ENCODE data around the gene USP11. TPM values are rescaled to one million over a fixed set of nuclear protein-coding genes. Genes with fewer than 3 reads are reported as not detected.

The USP11 gene
- total and polyA plus RNA-seq, 2 of the 8 experiments (the other 6 are each of a cell fraction or from before 2014, with no cell fraction given): 40.9 to 84.0 TPM

GRCh38 chrX:47239898-47240545 is 7.2 kb downstream of the USP11 start:
- Histone ChIP-seq H4K20me1 (replicated peaks in 1 of 2; ENCODE audit: control insufficient read depth in 1 of 2, insufficient read depth in 2 of 2, low read length in 2 of 2) (peaks cover 0 to 3% of the 10 kb centered on the region in 2 experiments), H2BK5ac (ENCODE audit: low read depth, low read length) (no peak overlapping the region), H3K4ac (replicated peaks; ENCODE audit: insufficient read length, low read depth, low read length) (no peak overlapping the region), H4K91ac (replicated peaks; ENCODE audit: insufficient read length, low read length) (no peak overlapping the region), H2BK120ac (replicated peaks; ENCODE audit: low read depth, low read length) (no peak overlapping the region), H3K9ac (replicated peaks in 1 of 4; ENCODE audit: extremely low read depth in 1 of 4, low read depth in 3 of 4, low read length in 3 of 4) (no peak overlapping the region), H3K23ac (ENCODE audit: insufficient read length) (no peak overlapping the region), H3K36me3 (ENCODE audit: control insufficient read depth in 2 of 4, insufficient read depth in 4 of 4, low read length in 3 of 4) (peaks cover 5 to 49% (median 27%) of the 10 kb centered on the region in 4 experiments; a peak in 6 of 8 replicates), H3K4me3 (ENCODE audit: extremely low read depth in 1 of 4, insufficient read depth in 2 of 4, low read depth in 3 of 4, low read length in 4 of 4) (no peak overlapping the region), H3K14ac (ENCODE audit: insufficient read length) (no peak overlapping the region), H3K4me1 (replicated peaks in 1 of 4; ENCODE audit: control insufficient read depth in 3 of 4, insufficient read depth in 4 of 4, low read length in 3 of 4) (no peaks in the 10 kb centered on the region), H3K56ac (replicated peaks; ENCODE audit: insufficient read length, low read depth, low read length) (no peak overlapping the region), H3K79me2 (ENCODE audit: control insufficient read depth in 1 of 2, insufficient read depth in 2 of 2, low read length in 2 of 2) (peaks cover 0 to 30% of the 10 kb centered on the region in 2 experiments; a peak in 3 of 4 replicates), H3K23me2 (ENCODE audit: low read depth, low read length) (no peaks in the 10 kb centered on the region), H2BK15ac (ENCODE audit: low read length) (no peak overlapping the region), H3K18ac (ENCODE audit: extremely low read depth, low read length) (no peak overlapping the region), H3K27me3 (replicated peaks in 1 of 4; ENCODE audit: control insufficient read depth in 3 of 4, extremely low read depth in 1 of 4, insufficient read depth in 3 of 4, low read length in 3 of 4) (no peaks in the 10 kb centered on the region), H2AK5ac (ENCODE audit: low read depth, low read length) (no peak overlapping the region), H3K9me3 (ENCODE audit: insufficient read depth in 2 of 2, low read depth in 1 of 2, low read length in 1 of 2) (no peaks in the 10 kb centered on the region), H2BK12ac (ENCODE audit: low read depth, low read length) (no peak overlapping the region), H4K8ac (ENCODE audit: extremely low read depth, insufficient read depth, low read length) (no peak overlapping the region), H3K4me2 (ENCODE audit: insufficient read depth in 1 of 2, low read depth in 2 of 2, low read length in 2 of 2) (no peak overlapping the region), H2BK20ac (ENCODE audit: low read length) (no peak overlapping the region), H4K5ac (ENCODE audit: insufficient read length, low read depth, low read length) (no peak overlapping the region), H3K79me1 (ENCODE audit: low read depth, low read length) (no peaks in the 10 kb centered on the region), H3K27ac (ENCODE audit: low read depth, low read length) (no peak overlapping the region), H2AFZ (ENCODE audit: low read length) (no peak overlapping the region)
- 95% methylated on average over 11 of the region's 12 CpGs; no CpG with 5 or more reads in 1 of the 2 experiments for WGBS, 2 experiments (ENCODE audit: extremely low coverage in 1 of 2, insufficient coverage in 1 of 2, insufficient read length in 1 of 2, insufficient replicate concordance in 2 of 2, low coverage in 1 of 2, low lambda C conversion rate in 2 of 2, missing lambda C conversion rate in 1 of 2)
- CTCF ChIA-PET (ENCODE audit: partially characterized antibody): interaction anchor here (0.6 to 1.1 kb wide), 2 partner anchors 106 to 145 kb away, joined by 3 read pairs; no protein-coding TSS in a partner anchor
- DNase-seq (ENCODE audit: low read depth in 1 of 2, low spot score in 2 of 2) (no peak), FAIRE-seq (no peak)
- POLR2A ChIA-PET (ENCODE audit: partially characterized antibody): interaction anchor here (0.9 to 2.2 kb wide), 4 partner anchors 9 to 72 kb away, joined by 3 to 7 read pairs (median 4); no protein-coding TSS in a partner anchor
- TF ChIP-seq KDM1A (IDR thresholded peaks at IDR 0.05; ENCODE audit: borderline replicate concordance, low read length) (no peak), EP300 (IDR thresholded peaks at IDR 0.05; ENCODE audit: borderline replicate concordance in 1 of 2, low read depth in 2 of 2, low read length in 2 of 2) (no peak), CBX5 (IDR thresholded peaks at IDR 0.05; ENCODE audit: low read depth, low read length) (no peak), POLR2A (IDR thresholded peaks at IDR 0.05; ENCODE audit: control extremely low read depth in 1 of 2, low read depth in 2 of 2, low read length in 2 of 2) (no peak), RBBP5 (IDR thresholded peaks at IDR 0.05; ENCODE audit: borderline replicate concordance, low read depth, low read length) (no peak), TCF12 (IDR thresholded peaks at IDR 0.05; ENCODE audit: low read depth, low read length) (no peak), JUND (IDR thresholded peaks at IDR 0.05; ENCODE audit: low read length) (no peak), HDAC6 (IDR thresholded peaks at IDR 0.05; ENCODE audit: low read depth, low read length) (no peak), SP1 (IDR thresholded peaks at IDR 0.05; ENCODE audit: low read depth, low read length) (no peak), POU5F1 (IDR thresholded peaks at IDR 0.05; ENCODE audit: low read depth, low read length) (no peak), ATF2 (IDR thresholded peaks at IDR 0.05; ENCODE audit: low read length) (no peak)

Data from H1 (cell line).